H1 (cell line): ENCODE measurements around the gene SPEM3. TPM values are rescaled to one million over a fixed set of nuclear protein-coding genes. Genes with fewer than 3 reads are reported as not detected.

Experiments
- EGR1 ChIP-seq: IDR thresholded peaks from 2 replicates; pipeline ENCODE4 v1.6.1; 2011; ENCODE audit warnings: low read depth, low read length, borderline replicate concordance
- EZH2 ChIP-seq: fragments of 200-600 bp; sonication (generic); IDR thresholded peaks from 2 replicates; pipeline ENCODE4 v1.7.1; 2012; ENCODE audit warnings: low read depth, mild to moderate bottlenecking, moderate library complexity, low read length, inconsistent platforms; ENCODE audit not compliant: severe bottlenecking
- KDM4A ChIP-seq: IDR thresholded peaks from one replicate; pipeline ENCODE4 v1.7.1; 2012; ENCODE audit warnings: low read depth, mild to moderate bottlenecking, moderate library complexity, low read length, inconsistent platforms; ENCODE audit not compliant: severe bottlenecking
- KDM5A ChIP-seq: fragments of 200-600 bp; IDR thresholded peaks from 2 replicates; pipeline ENCODE4 v1.7.1; 2012; ENCODE audit warnings: mild to moderate bottlenecking, low read length, inconsistent platforms, mixed read lengths
- POLR2AphosphoS5 ChIP-seq: IDR thresholded peaks from 2 replicates; pipeline ENCODE4 v1.6.1; 2011; ENCODE audit warnings: low read depth, low read length
- TBP ChIP-seq: IDR thresholded peaks from 2 replicates; pipeline ENCODE4 v1.6.1; 2011; ENCODE audit warnings: low read depth, low read length, improper control_type of control experiment
- TEAD4 ChIP-seq: IDR thresholded peaks from 2 replicates; pipeline ENCODE4 v1.6.1; 2012; ENCODE audit warnings: low read depth, low read length, inconsistent platforms, mixed read lengths
- polyA plus RNA-seq, 7 experiments: library from polyadenylated mRNA; depleted of rRNA in 3 of 7; stranded (reverse) in 5 of 7; unstranded in 2 of 7; fragments of >200 nt in 5 of 7; fragments of 200-250 nt in 2 of 7; gene quantifications; 1 replicate in 5 of 7; 2 replicates in 1 of 7; 4 replicates in 1 of 7; pipeline versions ENCODE4 v1.2.1 to v1.2.3, GENCODE V29; 2011 to 2013; ENCODE audit warnings: missing spikeins in 2 of 7, mixed read lengths in 2 of 7
- total RNA-seq: library from RNA; stranded (reverse); fragmentation: NEBNext Ultra II Directional; extraction: Animal tissue kit (Norgen Biotek cat#: 25700); gene quantifications from 2 replicates; pipeline ENCODE4 v1.2.1, GENCODE V29; 2021
- TF ChIP-seq, protein P1 (sequence below): fragments of 300-600 bp; sonication (generic); IDR thresholded peaks from 2 replicates; pipeline ENCODE4 v1.7.1; 2012; ENCODE audit warnings: low read length, moderate library complexity, mild to moderate bottlenecking, inconsistent platforms; ENCODE audit not compliant: insufficient replicate concordance
- TF ChIP-seq, protein P2 (sequence below): IDR thresholded peaks from 2 replicates; pipeline ENCODE4 v1.6.1; 2011; ENCODE audit warnings: low read length, improper control_type of control experiment

The SPEM3 gene
- total and polyA plus RNA-seq, 2 of the 8 experiments (the other 6 are each of a cell fraction or from before 2014, with no cell fraction given) = 0.02 TPM; not detected in 1

DNA sequence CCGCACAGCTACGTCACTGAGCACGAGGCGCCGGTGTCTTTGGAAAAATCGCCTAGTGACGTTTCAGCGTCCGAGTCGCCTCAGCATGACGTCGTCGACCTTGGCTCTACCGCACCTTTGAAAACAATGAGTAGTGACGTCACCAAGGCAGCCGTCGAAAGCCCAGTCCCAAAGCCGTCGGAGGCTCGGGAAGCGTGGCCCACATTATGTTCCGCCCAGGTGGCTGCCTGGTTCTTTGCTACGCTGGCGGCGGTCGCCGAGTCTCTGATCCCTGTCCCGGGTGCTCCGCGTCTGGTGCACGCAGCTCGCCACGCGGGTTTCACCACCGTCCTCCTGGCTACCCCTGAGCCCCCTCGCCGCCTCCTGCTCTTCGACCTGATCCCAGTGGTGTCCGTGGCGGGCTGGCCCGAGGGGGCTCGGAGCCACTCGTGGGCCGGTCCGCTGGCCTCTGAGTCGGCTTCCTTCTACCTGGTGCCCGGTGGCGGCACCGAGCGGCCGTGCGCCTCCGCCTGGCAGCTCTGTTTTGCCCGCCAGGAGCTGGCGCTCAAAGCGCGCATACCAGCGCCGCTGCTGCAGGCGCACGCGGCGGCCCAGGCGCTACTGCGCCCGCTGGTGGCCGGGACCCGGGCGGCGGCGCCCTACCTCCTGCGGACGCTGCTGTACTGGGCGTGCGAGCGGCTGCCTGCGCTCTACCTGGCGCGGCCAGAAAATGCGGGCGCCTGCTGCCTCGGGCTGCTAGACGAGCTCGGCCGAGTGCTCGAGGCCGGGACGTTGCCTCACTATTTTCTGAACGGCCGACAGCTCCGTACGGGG lies 8.1 kb downstream of the SPEM3 start (continued):
- TF ChIP-seq POLR2AphosphoS5 (no peak; the same call in none of the 2 replicates), TEAD4 (peak; percentile 92), EZH2 (no peak), KDM4A (peak; percentile 73), EGR1 (0 out of 2 replicates have a peak, but pooled peaks have one; percentile 15), KDM5A (no peak), TBP (peak; percentile 49)
- TF ChIP-seq, protein P1, sequence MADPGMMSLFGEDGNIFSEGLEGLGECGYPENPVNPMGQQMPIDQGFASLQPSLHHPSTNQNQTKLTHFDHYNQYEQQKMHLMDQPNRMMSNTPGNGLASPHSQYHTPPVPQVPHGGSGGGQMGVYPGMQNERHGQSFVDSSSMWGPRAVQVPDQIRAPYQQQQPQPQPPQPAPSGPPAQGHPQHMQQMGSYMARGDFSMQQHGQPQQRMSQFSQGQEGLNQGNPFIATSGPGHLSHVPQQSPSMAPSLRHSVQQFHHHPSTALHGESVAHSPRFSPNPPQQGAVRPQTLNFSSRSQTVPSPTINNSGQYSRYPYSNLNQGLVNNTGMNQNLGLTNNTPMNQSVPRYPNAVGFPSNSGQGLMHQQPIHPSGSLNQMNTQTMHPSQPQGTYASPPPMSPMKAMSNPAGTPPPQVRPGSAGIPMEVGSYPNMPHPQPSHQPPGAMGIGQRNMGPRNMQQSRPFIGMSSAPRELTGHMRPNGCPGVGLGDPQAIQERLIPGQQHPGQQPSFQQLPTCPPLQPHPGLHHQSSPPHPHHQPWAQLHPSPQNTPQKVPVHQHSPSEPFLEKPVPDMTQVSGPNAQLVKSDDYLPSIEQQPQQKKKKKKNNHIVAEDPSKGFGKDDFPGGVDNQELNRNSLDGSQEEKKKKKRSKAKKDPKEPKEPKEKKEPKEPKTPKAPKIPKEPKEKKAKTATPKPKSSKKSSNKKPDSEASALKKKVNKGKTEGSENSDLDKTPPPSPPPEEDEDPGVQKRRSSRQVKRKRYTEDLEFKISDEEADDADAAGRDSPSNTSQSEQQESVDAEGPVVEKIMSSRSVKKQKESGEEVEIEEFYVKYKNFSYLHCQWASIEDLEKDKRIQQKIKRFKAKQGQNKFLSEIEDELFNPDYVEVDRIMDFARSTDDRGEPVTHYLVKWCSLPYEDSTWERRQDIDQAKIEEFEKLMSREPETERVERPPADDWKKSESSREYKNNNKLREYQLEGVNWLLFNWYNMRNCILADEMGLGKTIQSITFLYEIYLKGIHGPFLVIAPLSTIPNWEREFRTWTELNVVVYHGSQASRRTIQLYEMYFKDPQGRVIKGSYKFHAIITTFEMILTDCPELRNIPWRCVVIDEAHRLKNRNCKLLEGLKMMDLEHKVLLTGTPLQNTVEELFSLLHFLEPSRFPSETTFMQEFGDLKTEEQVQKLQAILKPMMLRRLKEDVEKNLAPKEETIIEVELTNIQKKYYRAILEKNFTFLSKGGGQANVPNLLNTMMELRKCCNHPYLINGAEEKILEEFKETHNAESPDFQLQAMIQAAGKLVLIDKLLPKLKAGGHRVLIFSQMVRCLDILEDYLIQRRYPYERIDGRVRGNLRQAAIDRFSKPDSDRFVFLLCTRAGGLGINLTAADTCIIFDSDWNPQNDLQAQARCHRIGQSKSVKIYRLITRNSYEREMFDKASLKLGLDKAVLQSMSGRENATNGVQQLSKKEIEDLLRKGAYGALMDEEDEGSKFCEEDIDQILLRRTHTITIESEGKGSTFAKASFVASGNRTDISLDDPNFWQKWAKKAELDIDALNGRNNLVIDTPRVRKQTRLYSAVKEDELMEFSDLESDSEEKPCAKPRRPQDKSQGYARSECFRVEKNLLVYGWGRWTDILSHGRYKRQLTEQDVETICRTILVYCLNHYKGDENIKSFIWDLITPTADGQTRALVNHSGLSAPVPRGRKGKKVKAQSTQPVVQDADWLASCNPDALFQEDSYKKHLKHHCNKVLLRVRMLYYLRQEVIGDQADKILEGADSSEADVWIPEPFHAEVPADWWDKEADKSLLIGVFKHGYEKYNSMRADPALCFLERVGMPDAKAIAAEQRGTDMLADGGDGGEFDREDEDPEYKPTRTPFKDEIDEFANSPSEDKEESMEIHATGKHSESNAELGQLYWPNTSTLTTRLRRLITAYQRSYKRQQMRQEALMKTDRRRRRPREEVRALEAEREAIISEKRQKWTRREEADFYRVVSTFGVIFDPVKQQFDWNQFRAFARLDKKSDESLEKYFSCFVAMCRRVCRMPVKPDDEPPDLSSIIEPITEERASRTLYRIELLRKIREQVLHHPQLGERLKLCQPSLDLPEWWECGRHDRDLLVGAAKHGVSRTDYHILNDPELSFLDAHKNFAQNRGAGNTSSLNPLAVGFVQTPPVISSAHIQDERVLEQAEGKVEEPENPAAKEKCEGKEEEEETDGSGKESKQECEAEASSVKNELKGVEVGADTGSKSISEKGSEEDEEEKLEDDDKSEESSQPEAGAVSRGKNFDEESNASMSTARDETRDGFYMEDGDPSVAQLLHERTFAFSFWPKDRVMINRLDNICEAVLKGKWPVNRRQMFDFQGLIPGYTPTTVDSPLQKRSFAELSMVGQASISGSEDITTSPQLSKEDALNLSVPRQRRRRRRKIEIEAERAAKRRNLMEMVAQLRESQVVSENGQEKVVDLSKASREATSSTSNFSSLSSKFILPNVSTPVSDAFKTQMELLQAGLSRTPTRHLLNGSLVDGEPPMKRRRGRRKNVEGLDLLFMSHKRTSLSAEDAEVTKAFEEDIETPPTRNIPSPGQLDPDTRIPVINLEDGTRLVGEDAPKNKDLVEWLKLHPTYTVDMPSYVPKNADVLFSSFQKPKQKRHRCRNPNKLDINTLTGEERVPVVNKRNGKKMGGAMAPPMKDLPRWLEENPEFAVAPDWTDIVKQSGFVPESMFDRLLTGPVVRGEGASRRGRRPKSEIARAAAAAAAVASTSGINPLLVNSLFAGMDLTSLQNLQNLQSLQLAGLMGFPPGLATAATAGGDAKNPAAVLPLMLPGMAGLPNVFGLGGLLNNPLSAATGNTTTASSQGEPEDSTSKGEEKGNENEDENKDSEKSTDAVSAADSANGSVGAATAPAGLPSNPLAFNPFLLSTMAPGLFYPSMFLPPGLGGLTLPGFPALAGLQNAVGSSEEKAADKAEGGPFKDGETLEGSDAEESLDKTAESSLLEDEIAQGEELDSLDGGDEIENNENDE = no peak
- TF ChIP-seq, protein P2, sequence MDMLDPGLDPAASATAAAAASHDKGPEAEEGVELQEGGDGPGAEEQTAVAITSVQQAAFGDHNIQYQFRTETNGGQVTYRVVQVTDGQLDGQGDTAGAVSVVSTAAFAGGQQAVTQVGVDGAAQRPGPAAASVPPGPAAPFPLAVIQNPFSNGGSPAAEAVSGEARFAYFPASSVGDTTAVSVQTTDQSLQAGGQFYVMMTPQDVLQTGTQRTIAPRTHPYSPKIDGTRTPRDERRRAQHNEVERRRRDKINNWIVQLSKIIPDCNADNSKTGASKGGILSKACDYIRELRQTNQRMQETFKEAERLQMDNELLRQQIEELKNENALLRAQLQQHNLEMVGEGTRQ = no peak
